ENCODE data around the gene CPPED1.

- no peak for TF ChIP-seq CTCF (IDR thresholded peaks at IDR 0.05)
- TF ChIP-seq POLR2A (IDR thresholded peaks at IDR 0.05), result no peak
- TF ChIP-seq POLR2AphosphoS5 (IDR thresholded peaks at IDR 0.05), result no peak
- TF ChIP-seq EP300 (IDR thresholded peaks at IDR 0.05; ENCODE audit: low read depth), result no peak
These were observed 30.5 kb downstream of the CPPED1 start for GRCh38 chr16:12773221-12773620.

All from transverse colon (tissue), 4 donors.